GM21390 (cell line): ENCODE results near the gene OTOG.

ENCODE experiments used
- ATAC-seq: cut with Tn5 transposase; IDR thresholded peaks from one replicate; pipeline ENCODE4 v1.9.1; 2021; ENCODE audit not compliant: unreplicated experiment

OTOG gene

GRCh38 chr11:17580271-17580670, 33.2 kb downstream of the OTOG start:
- no peak for ATAC-seq

- ATAC-seq, result no peak
Measured at GRCh38 chr11:17581036-17581731, 34.1 kb downstream of the OTOG start.

GRCh38 chr11:17581732-17582053, 34.6 kb downstream of the OTOG start:
- ATAC-seq, result no peak

- ATAC-seq, result no peak
Measured at GRCh38 chr11:17585911-17586695, 39.0 kb downstream of the OTOG start.

GRCh38 chr11:17588166-17588565, 41.1 kb downstream of the OTOG start:
- ATAC-seq, result no peak

- no peak for ATAC-seq
Measured at GRCh38 chr11:17588721-17589120, 41.7 kb downstream of the OTOG start.

GRCh38 chr11:17590463-17590862, 43.4 kb downstream of the OTOG start:
- no peak for ATAC-seq

GRCh38 chr11:17591293-17591692, 44.2 kb downstream of the OTOG start:
- ATAC-seq, result no peak

GRCh38 chr11:17593466-17594245, 46.6 kb downstream of the OTOG start:
- no peak for ATAC-seq

- no peak for ATAC-seq
Measured at GRCh38 chr11:17594686-17595192, 47.7 kb downstream of the OTOG start.

GRCh38 chr11:17595526-17596309, 48.7 kb downstream of the OTOG start:
- ATAC-seq, result no peak

GRCh38 chr11:17596310-17596669, 49.2 kb downstream of the OTOG start:
- no peak for ATAC-seq

GRCh38 chr11:17596711-17597110, 49.7 kb downstream of the OTOG start:
- no peak for ATAC-seq

GRCh38 chr11:17597770-17598169, 50.7 kb downstream of the OTOG start:
- no peak for ATAC-seq

GRCh38 chr11:17598700-17599459, 51.8 kb downstream of the OTOG start:
- ATAC-seq, result peak; percentile 88

- no peak for ATAC-seq
Measured at GRCh38 chr11:17599460-17599925, 52.4 kb downstream of the OTOG start.

GRCh38 chr11:17600316-17601255, 53.5 kb downstream of the OTOG start:
- ATAC-seq, result no peak

- no peak for ATAC-seq
Measured at GRCh38 chr11:17601256-17601671, 54.2 kb downstream of the OTOG start.

- ATAC-seq, result no peak
Measured at GRCh38 chr11:17601676-17602075, 54.6 kb downstream of the OTOG start.
